Astrocyte of the spinal cord (primary cell): ENCODE measurements around the gene ZNF169.
"Not testable (repeated sequence)": the region's sequence is repeated elsewhere in the genome, so short reads cannot be mapped to it uniquely, and the experiment has no call there.

Experiments used
- DNase-seq: peaks from one replicate; pipeline ENCODE4 v3.0.0; 2011; ENCODE audit warnings: low read depth, low spot score
- H3K4me3 ChIP-seq: 2 replicates; pipeline ENCODE4 v1.5.1; 2011; ENCODE audit warnings: low read depth, mild to moderate bottlenecking, low read length, moderate library complexity
- in situ Hi-C: cut with HindIII; loops from 2 replicates; pipeline ENCODE4 v1.10.0; 2017; ENCODE audit warnings: low sequenced_read_pairs

The ZNF169 gene

DNA sequence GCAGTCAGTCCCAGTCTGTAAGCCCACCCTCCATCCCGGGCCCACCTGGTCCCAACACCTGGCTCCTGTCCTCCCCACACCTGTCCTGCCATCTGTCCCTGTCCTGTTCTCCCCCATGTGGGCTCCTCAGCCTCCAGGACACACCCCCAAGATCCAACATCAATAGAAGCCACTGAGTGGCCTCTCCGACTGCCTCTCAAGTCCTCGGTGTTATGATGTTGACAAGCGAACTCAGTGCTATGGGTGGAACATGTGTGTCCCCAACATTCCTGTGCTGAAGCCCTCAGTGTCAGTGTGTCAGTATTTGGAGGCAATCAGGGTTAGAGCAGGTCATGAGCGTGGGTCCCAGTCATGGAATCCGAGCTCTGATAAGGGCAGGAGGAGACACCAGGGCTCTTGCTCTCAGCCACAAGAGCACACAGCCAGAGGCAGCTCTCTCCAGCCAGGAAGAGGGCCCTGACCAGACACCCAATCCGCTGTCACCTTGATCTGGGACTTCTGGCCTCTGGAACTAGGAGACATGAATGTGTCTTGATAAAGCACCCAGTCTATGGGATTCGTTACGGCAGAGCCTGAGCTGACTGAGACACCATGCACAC, 63.3 kb downstream of the ZNF169 start:
- H3K4me3 ChIP-seq, DNase-seq, in situ Hi-C loops: not testable (repeated sequence)

DNA sequence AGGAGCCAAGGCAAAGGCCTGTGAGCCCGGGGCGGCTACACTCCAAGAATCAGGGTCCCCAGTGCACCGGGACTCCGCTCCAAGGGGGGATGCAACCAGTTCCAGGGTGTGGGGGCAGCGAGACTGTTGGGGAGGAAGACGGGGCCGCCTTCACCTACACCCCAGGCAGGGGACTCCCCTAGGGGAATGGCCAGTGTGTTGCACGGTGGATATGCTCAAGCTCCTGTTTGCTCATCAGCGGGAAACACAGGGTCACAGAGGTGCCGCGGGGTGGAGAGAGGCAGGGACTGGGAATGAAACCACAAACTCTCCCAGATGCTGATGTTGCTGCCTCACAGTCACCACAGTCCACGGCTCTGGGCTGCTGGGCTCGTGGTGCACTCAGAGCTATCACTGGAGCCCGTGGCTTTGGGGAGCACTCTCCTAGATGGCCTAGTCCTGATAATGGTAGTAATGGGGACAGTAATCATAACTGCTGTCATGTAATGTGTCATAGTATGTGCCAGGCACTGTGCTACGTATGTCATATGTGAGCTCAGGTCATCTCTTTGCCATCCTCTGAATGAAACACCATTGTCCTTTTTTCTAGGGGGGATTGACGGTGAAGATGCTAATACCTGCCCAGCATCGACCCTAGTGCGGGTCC, 64.2 kb downstream of the ZNF169 start:
- in situ Hi-C loops, H3K4me3 ChIP-seq, DNase-seq: not testable (repeated sequence)

DNA sequence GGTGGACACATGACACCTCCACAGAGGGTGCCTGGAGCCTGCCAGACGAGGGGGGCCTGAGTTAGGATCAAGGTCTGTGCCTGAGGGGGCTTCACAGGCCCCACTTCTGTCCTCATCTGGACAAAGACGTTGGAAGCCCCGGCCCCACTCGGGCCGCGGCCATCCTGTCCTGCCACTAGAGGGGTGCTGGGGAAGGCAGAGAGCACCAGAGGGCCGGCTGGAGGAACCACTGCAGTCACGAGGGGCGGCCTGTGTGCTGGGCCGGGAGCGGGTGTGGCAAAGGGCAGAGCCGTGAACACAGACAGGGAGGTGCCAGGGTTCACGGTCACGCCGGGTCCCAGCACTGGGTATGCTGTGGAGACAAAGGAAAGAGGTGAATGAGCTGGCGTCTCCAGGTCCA, 66.5 kb downstream of the ZNF169 start:
- DNase-seq, in situ Hi-C loops, H3K4me3 ChIP-seq: not testable (repeated sequence)

GRCh38 chr9:94328544-94328943, 69.4 kb downstream of the ZNF169 start, which contains the start of gene NUTM2F:
Gene NUTM2F, minus strand, starts transcription at chr9:94328644. Its CDS starts 21 bp downstream, at chr9:94328623.
- DNase-seq, in situ Hi-C loops, H3K4me3 ChIP-seq: not testable (repeated sequence)

DNA sequence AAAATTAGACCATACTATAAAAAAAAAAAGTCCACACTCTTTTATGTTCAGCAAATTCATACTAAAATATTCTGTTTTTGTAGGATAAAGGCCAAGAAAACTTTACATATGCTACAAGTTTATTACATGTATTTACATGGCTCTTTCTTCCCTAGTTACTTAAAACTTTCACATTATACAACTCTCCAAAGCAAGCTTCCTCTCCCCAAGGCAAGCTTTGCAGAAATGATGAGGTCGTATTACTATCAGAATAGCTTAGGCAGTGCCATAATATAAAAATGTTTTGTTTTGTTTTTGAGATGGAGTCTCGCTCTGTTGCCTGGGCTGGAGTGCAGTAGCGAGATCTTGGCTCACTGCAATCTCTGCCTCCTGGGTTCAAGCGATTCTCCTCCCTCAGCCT, 77.3 kb downstream of the ZNF169 start:
- in situ Hi-C loops, H3K4me3 ChIP-seq, DNase-seq: not testable (repeated sequence)

DNA sequence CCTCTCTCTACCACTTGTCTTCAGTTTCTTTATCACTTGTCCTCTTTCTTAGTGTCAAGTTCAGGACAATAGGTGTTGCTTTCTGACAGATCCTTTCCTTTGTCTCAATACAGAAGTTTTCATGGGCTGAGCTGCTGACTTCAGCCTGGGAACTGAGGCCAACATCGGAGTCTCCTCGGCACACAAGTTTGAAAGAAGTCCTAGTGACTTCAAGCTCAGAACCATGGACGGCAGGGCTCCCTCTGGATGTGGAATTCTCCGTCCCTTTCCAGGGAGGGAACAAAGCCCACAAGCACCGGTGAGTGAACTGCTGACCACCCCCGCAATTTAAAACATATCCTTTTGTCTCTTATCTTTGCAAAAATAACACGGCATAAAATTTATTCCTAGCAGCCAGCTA, 79.6 kb downstream of the ZNF169 start:
- in situ Hi-C loops, DNase-seq, H3K4me3 ChIP-seq: not testable (repeated sequence)

- in situ Hi-C loops, H3K4me3 ChIP-seq, DNase-seq: not testable (repeated sequence)
Observed at GRCh38 chr9:94339657-94340056, 80.6 kb downstream of the ZNF169 start.

DNA sequence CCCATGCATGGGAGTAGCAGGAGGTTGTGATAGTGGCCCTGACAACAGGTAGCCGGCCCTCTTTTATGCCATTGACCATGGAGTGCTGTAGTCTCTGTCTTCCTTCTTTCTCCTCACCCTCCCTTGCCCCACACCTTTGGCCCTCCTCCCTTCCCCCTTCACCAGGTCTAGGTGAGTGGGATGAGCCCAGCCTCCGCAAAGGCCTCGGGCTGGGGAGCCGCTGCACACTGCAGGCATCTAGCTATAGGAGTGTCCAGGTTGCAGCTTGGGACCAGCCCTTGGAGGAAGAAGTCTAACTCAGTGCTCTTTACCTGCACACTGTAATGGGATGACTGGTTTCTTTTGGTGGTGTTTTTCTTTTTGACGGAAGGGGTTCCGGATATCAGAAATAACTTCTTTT, 81.7 kb downstream of the ZNF169 start:
- DNase-seq, H3K4me3 ChIP-seq, in situ Hi-C loops: not testable (repeated sequence)

DNA sequence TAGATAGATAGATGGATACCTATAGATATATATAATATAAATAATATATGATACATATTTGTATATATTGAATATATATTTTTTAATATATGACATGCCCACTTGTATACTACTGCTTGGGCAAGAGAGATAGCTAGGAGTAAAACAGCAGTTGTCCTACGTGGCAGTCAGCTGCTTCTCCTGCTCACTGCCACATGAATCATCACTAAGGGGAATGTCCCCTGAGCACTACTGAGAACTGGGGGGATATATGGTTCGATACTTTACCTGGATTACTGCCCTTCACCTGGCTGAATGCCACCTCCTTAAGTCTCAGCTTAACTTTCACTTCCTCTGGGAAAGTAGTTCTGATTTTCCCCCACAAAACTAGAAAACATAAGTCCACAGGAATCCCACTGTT, 82.6 kb downstream of the ZNF169 start:
- H3K4me3 ChIP-seq, in situ Hi-C loops, DNase-seq: not testable (repeated sequence)

- H3K4me3 ChIP-seq, in situ Hi-C loops, DNase-seq: not testable (repeated sequence)
Observed at GRCh38 chr9:94347451-94347850, 88.4 kb downstream of the ZNF169 start.

GRCh38 chr9:94348754-94349153, 89.7 kb downstream of the ZNF169 start:
- H3K4me3 ChIP-seq, DNase-seq, in situ Hi-C loops: not testable (repeated sequence)
